GM12878 (cell line): ENCODE data around the gene TSHZ2. TPM values are rescaled to one million over a fixed set of nuclear protein-coding genes. Genes with fewer than 3 reads are reported as not detected.

Source experiments
- ATAC-seq: fragments of 200-7000 bp; cut with Tn5 transposase; 3 replicates; pipeline ENCODE4 v1.9.1; 2020; ENCODE audit warnings: mild to moderate bottlenecking, moderate library complexity
- BruUV-seq: library from RNA; stranded (reverse); fragments of 400-500 nt; replicated peaks from 2 replicates; lab custom pipeline; 2021; lab: Mats Ljungman, UMichigan
- CTCF ChIA-PET: fragments of 300-600 bp; sonication (Branson Sonifier 250); formaldehyde crosslinking; extraction: SDS; loops from one replicate; lab custom pipeline; 2021; ENCODE audit warnings: inconsistent platforms; lab: Yijun Ruan, JAX
- POLR2A ChIA-PET: fragments of 350-600 bp; formaldehyde crosslinking; extraction: SDS; loops from one replicate; lab custom pipeline; 2021; ENCODE audit warnings: inconsistent platforms; lab: Charles Lee
- RAD21 ChIA-PET: fragments of 300-600 bp; sonication (Branson Sonifier 250); formaldehyde crosslinking; loops from one replicate; lab custom pipeline; 2023; ENCODE audit warnings: antibody characterized with exemption; ENCODE audit not compliant: unreplicated experiment; lab: Charles Lee
- SMC1A ChIA-PET: fragments of 300-600 bp; sonication (Branson Sonifier 250); formaldehyde crosslinking; loops from one replicate; lab custom pipeline; 2023; ENCODE audit not compliant: unreplicated experiment, uncharacterized antibody; lab: Charles Lee
- DNase-seq: peaks from one replicate; pipeline ENCODE4 v3.0.0-alpha.2; 2011; ENCODE audit warnings: low read depth, low spot score
- FAIRE-seq: peaks from 3 replicates; lab custom pipeline; 2011; peaks lifted over from hg19 to GRCh38; lab: Jason Lieb, UNC
- H2AFZ ChIP-seq: 2 replicates; pipeline ENCODE4 v1.6.0; 2011; ENCODE audit warnings: low read depth, low read length, control low read depth; ENCODE audit not compliant: control insufficient read depth
- H3K27ac ChIP-seq: 2 replicates; pipeline ENCODE4 v1.5.1; 2011; ENCODE audit warnings: control low read depth; ENCODE audit not compliant: control insufficient read depth, insufficient read depth
- H3K27me3 ChIP-seq, 2 experiments: replicated peaks in 1 of 2; 2 replicates each; pipeline versions ENCODE4 v1.6.0 to v1.6.1; 2011; ENCODE audit warnings: low read length in 1 of 2; ENCODE audit not compliant: control insufficient read depth in 2 of 2, insufficient read depth in 2 of 2
- H3K36me3 ChIP-seq, 2 experiments: 2 replicates each; pipeline ENCODE4 v1.5.1; 2011; ENCODE audit warnings: low read length in 1 of 2; ENCODE audit not compliant: control insufficient read depth in 2 of 2, insufficient read depth in 2 of 2
- H3K4me1 ChIP-seq: 2 replicates; pipeline ENCODE4 v1.6.1; 2011; ENCODE audit warnings: mild to moderate bottlenecking, low read length, moderate library complexity, mixed read lengths; ENCODE audit not compliant: control insufficient read depth, insufficient read depth
- H3K4me2 ChIP-seq: 2 replicates; pipeline ENCODE4 v1.6.0; 2011; ENCODE audit warnings: control low read depth; ENCODE audit not compliant: control insufficient read depth, insufficient read depth
- H3K4me3 ChIP-seq: fragments of 200-600 bp; sonication (generic); 2 replicates; pipeline ENCODE4 v1.5.1; 2016
- H3K79me2 ChIP-seq: 2 replicates; pipeline ENCODE4 v1.6.0; 2011; ENCODE audit warnings: low read length; ENCODE audit not compliant: control insufficient read depth, insufficient read depth
- H3K9ac ChIP-seq: 2 replicates; pipeline ENCODE4 v1.8.0; 2011; ENCODE audit warnings: low read length, control low read depth, mixed read lengths; ENCODE audit not compliant: control insufficient read depth, insufficient read depth
- H3K9me3 ChIP-seq: replicated peaks from 3 replicates; pipeline ENCODE4 v1.5.1; 2011; ENCODE audit warnings: mild to moderate bottlenecking, low read length; ENCODE audit not compliant: control insufficient read depth, insufficient read depth
- H4K20me1 ChIP-seq: 2 replicates; pipeline ENCODE4 v1.6.0; 2011; ENCODE audit not compliant: control insufficient read depth, insufficient read depth
- CHD1 ChIP-seq: IDR thresholded peaks from 2 replicates; pipeline ENCODE4 v1.6.1; 2012; ENCODE audit warnings: low read depth, low read length, improper control_type of control experiment
- CREB1 ChIP-seq: IDR thresholded peaks from 2 replicates; pipeline ENCODE4 v1.6.1; 2012; ENCODE audit warnings: low read depth, mild to moderate bottlenecking, inconsistent platforms
- EZH2 ChIP-seq: IDR thresholded peaks from 2 replicates; pipeline ENCODE4 v1.6.1; 2012; ENCODE audit warnings: low read depth, mild to moderate bottlenecking, control low read depth, inconsistent platforms, low read length, borderline replicate concordance; ENCODE audit not compliant: control insufficient read depth
- FOXM1 ChIP-seq: IDR thresholded peaks from 2 replicates; pipeline ENCODE4 v1.6.1; 2012; ENCODE audit warnings: low read depth, mild to moderate bottlenecking, inconsistent platforms, low read length, moderate library complexity
- PAX8 ChIP-seq: fragments of 450-650 bp; IDR thresholded peaks from 2 replicates; pipeline ENCODE4 v1.6.1; 2017; ENCODE audit warnings: mild to moderate bottlenecking, moderate library complexity
- RAD51 ChIP-seq: fragments of 450-650 bp; IDR thresholded peaks from 2 replicates; pipeline ENCODE4 v1.6.1; 2016; ENCODE audit warnings: moderate library complexity, mild to moderate bottlenecking, inconsistent platforms
- RBBP5 ChIP-seq: fragments of 200-600 bp; sonication (generic); conservative IDR thresholded peaks from 2 replicates; pipeline ENCODE4 v1.6.1; 2016
- WGBS: methylation state at CpG from one replicate; pipeline ENCODE4 v1.1.6; 2016; ENCODE audit warnings: low lambda C conversion rate; ENCODE audit not compliant: insufficient replicate concordance, insufficient coverage; ENCODE audit errors: missing lambda C conversion rate; 5-methylcytosine and 5-hydroxymethylcytosine counted together
- in situ Hi-C: fragments of 300-500 bp; cut with MboI; formaldehyde crosslinking; loops from 9 replicates; pipeline ENCODE4 v1.14.3; 2018; ENCODE audit warnings: mixed read lengths
- intact Hi-C: fragments of 100-400 bp; cut with micrococcal nuclease; formaldehyde crosslinking; loops from one replicate; pipeline ENCODE4 v1.14.2; 2022; ENCODE audit not compliant: unreplicated experiment
- polyA plus RNA-seq, 11 experiments: library from polyadenylated mRNA; depleted of rRNA in 4 of 11; unstranded in 6 of 11; stranded (reverse) in 5 of 11; fragments of >200 nt; fragmentation: Nextera tagmentation in 4 of 11; fragmentation: Illumina TruSeq in 1 of 11; extraction: Ambion mirVana in 4 of 11; extraction: Trizol in 1 of 11; gene quantifications; 1 replicate in 1 of 11; 2 replicates in 10 of 11; pipeline versions ENCODE4 v1.2.1 to v1.2.3, GENCODE V29; 2011 to 2016; ENCODE audit warnings: inconsistent platforms in 2 of 11, missing spikeins in 2 of 11, low read depth in 1 of 11
- total RNA-seq, 4 experiments: library from RNA; depleted of rRNA in 3 of 4; stranded (reverse); fragments of >200 nt in 3 of 4; fragmentation: Illumina TruSeq in 1 of 4; extraction: Trizol in 1 of 4; gene quantifications; 2 replicates each; pipeline versions ENCODE4 v1.2.1 to v1.2.3, GENCODE V29; 2013 to 2021
- TF ChIP-seq, protein P1 (sequence below): fragments of 450-650 bp; IDR thresholded peaks from 2 replicates; pipeline ENCODE4 v1.6.1; 2017; ENCODE audit warnings: mild to moderate bottlenecking
- TF ChIP-seq, protein P2 (sequence below): fragments of 450-650 bp; IDR thresholded peaks from 2 replicates; pipeline ENCODE4 v1.6.1; 2016; ENCODE audit warnings: mild to moderate bottlenecking

The TSHZ2 gene
- total and polyA plus RNA-seq, 10 of the 15 experiments (the other 5 are each of a cell fraction or from before 2014, with no cell fraction given): 0.01 to 0.86 (median 0.13) TPM; not detected in 2

DNA sequence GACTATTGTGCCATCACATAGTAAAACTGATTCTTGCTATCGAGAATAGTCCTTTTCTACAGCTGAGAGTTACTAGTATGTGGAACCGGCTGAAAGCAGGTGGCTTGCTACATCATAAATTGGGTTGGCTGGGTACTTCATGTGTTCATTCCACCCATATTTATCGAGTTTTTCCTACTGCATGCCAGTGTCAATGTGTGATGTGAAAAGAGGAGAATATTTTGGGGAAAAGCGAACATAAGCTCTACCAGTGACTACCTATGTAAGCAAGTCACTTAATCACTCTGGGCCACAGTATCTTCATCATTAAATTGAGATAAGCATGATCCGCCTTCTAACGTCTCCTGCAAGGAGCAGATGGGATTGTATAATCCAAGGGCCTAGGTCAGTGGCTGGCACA, 61.0 kb downstream of the TSHZ2 start:
- RAD21 ChIA-PET: interaction anchor here (1.0 kb wide), 1 partner anchor 59 kb away, joined by 3 read pairs; no protein-coding TSS in a partner anchor
- H3K79me2 ChIP-seq: no peaks in the 10 kb centered on the region
- ATAC-seq: no peak
- no peak overlapping the region for H3K9ac ChIP-seq
- H3K27me3 ChIP-seq: no peaks in the 10 kb centered on the region
- no peak overlapping the region for H2AFZ ChIP-seq
- no peak for DNase-seq
- CTCF ChIA-PET: interaction anchor here (1.0 kb wide), 1 partner anchor 285 kb away, joined by 3 read pairs; no protein-coding TSS in a partner anchor
- H3K4me3 ChIP-seq: no peak overlapping the region
- SMC1A ChIA-PET: interaction anchor here (1.0 to 1.6 kb wide), 3 partner anchors 31 to 53 kb away, joined by 3 to 6 read pairs (median 4); no protein-coding TSS in a partner anchor
- no peak for FAIRE-seq
- no peak overlapping the region for H3K27ac ChIP-seq
- H3K36me3 ChIP-seq: no peaks in the 10 kb centered on the region
- TF ChIP-seq RAD51 (no peak), CREB1 (no peak), CHD1 (no peak), EZH2 (no peak), RBBP5 (no peak), PAX8 (no peak), FOXM1 (no peak)
- TF ChIP-seq, protein P1, sequence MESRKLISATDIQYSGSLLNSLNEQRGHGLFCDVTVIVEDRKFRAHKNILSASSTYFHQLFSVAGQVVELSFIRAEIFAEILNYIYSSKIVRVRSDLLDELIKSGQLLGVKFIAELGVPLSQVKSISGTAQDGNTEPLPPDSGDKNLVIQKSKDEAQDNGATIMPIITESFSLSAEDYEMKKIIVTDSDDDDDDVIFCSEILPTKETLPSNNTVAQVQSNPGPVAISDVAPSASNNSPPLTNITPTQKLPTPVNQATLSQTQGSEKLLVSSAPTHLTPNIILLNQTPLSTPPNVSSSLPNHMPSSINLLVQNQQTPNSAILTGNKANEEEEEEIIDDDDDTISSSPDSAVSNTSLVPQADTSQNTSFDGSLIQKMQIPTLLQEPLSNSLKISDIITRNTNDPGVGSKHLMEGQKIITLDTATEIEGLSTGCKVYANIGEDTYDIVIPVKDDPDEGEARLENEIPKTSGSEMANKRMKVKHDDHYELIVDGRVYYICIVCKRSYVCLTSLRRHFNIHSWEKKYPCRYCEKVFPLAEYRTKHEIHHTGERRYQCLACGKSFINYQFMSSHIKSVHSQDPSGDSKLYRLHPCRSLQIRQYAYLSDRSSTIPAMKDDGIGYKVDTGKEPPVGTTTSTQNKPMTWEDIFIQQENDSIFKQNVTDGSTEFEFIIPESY: no peak
- TF ChIP-seq, protein P2, sequence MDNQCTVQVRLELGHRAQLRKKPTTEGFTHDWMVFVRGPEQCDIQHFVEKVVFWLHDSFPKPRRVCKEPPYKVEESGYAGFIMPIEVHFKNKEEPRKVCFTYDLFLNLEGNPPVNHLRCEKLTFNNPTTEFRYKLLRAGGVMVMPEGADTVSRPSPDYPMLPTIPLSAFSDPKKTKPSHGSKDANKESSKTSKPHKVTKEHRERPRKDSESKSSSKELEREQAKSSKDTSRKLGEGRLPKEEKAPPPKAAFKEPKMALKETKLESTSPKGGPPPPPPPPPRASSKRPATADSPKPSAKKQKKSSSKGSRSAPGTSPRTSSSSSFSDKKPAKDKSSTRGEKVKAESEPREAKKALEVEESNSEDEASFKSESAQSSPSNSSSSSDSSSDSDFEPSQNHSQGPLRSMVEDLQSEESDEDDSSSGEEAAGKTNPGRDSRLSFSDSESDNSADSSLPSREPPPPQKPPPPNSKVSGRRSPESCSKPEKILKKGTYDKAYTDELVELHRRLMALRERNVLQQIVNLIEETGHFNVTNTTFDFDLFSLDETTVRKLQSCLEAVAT: no peak
- no peaks in the 10 kb centered on the region for H3K9me3 ChIP-seq
- intact Hi-C loops: no loop called here
- POLR2A ChIA-PET: no interaction called here
- no peaks in the 10 kb centered on the region for H4K20me1 ChIP-seq
- 37% methylated on average over 6 of the region's 6 CpGs for WGBS
- in situ Hi-C loops: no loop called here
- no peak overlapping the region for H3K4me2 ChIP-seq
- BruUV-seq: no TSS peak
- H3K4me1 ChIP-seq: no peaks in the 10 kb centered on the region
